ENCODE data around the gene ZNF593OS.

GRCh38 chr1:26119892-26120608, 51.6 kb downstream of the ZNF593OS start:
- TF ChIP-seq CTCF (IDR thresholded peaks at IDR 0.05) (no peak), POLR2A (IDR thresholded peaks at IDR 0.05) (no peak)

All from uterus (tissue), 2 donors.